Activated CD4-positive, alpha-beta memory T cell treated with anti-CD3 and anti-CD28 coated beads for 36 hours (primary cell): ENCODE data around the gene ZDHHC1. TPM values are rescaled to one million over a fixed set of nuclear protein-coding genes. Genes with fewer than 3 reads are reported as not detected.
A peak's percentile ranks its signal among the peaks of the same experiment; 100 is the strongest.

Source experiments
- CTCF ChIA-PET: fragments of 350-600 bp; sonication (Branson Sonifier 250); formaldehyde crosslinking; loops from one replicate; lab custom pipeline; 2021; ENCODE audit warnings: antibody characterized with exemption, inconsistent platforms; lab: Charles Lee
- POLR2A ChIA-PET: fragments of 350-600 bp; sonication (Branson Sonifier 250); formaldehyde crosslinking; loops from one replicate; lab custom pipeline; 2021; ENCODE audit warnings: antibody characterized with exemption; lab: Charles Lee
- DNase-seq: peaks from one replicate; pipeline ENCODE4 v3.0.0-alpha.2; 2020
- H3K27ac Mint-ChIP-seq: one replicate; pipeline ENCODE4 v1.8.0; 2021; ENCODE audit warnings: mixed read lengths
- H3K27me3 Mint-ChIP-seq: one replicate; pipeline ENCODE4 v1.8.0; 2021; ENCODE audit warnings: mixed read lengths
- H3K36me3 Mint-ChIP-seq: one replicate; pipeline ENCODE4 v1.8.0; 2021; ENCODE audit warnings: mixed read lengths
- H3K4me1 Mint-ChIP-seq: one replicate; pipeline ENCODE4 v1.8.0; 2021; ENCODE audit warnings: low read depth, mixed read lengths
- H3K4me3 Mint-ChIP-seq: one replicate; pipeline ENCODE4 v1.8.0; 2021; ENCODE audit warnings: mild to moderate bottlenecking, mixed read lengths
- H3K9me3 Mint-ChIP-seq: one replicate; pipeline ENCODE4 v1.8.0; 2021; ENCODE audit warnings: mixed read lengths
- intact Hi-C: fragments of 100-400 bp; cut with micrococcal nuclease; formaldehyde crosslinking; loops from one replicate; pipeline ENCODE4 v1.15.1; 2023
- total RNA-seq, 2 experiments: library from RNA; stranded (reverse); gene quantifications; one replicate each; pipeline ENCODE4 v1.2.3, GENCODE V29; 2021

Gene ZDHHC1
- total RNA-seq, 2 experiments from 2014 or later = 0.57 to 0.68 TPM

- H3K4me3 Mint-ChIP-seq = no peak overlapping the region
- no peak overlapping the region for H3K27ac Mint-ChIP-seq
- no peaks in the 10 kb centered on the region for H3K9me3 Mint-ChIP-seq
- H3K4me1 Mint-ChIP-seq = peaks cover 4% of the 10 kb centered on the region
- intact Hi-C loops = no loop called here
- H3K36me3 Mint-ChIP-seq = peaks cover 6% of the 10 kb centered on the region
- CTCF ChIA-PET = interaction anchor here (0.9 kb wide), 1 partner anchor 10 kb away, joined by 3 read pairs; no protein-coding TSS in a partner anchor
- POLR2A ChIA-PET = no interaction called here
- H3K27me3 Mint-ChIP-seq = no peaks in the 10 kb centered on the region
- DNase-seq = peak; percentile 37
Observed at GRCh38 chr16:67437513-67437912, 21.2 kb upstream of the ZDHHC1 start.

DNA sequence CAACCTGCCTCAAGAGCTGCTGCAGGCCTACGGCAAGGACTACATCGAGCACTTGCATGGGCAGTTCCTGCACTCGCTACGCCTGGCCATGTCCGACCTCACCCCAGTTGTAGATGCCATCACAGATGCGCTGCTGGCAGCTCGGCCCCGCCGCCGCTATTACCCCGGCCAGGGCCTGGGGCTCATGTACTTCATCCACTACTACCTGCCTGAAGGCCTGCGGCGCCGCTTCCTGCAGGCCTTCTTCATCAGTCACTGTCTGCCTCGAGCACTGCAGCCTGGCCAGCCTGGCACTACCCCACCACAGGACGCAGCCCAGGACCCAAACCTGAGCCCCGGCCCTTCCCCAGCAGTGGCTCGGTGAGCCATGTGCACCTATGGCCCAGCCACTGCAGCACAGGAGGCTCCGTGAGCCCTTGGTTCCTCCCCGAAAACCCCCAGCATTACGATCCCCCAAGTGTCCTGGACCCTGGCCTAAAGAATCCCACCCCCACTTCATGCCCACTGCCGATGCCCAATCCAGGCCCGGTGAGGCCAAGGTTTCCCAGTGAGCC is 20.4 kb upstream of the ZDHHC1 start:
- no peak for DNase-seq
- CTCF ChIA-PET = interaction anchor here (1.2 kb wide), 1 partner anchor 9 kb away, joined by 3 read pairs; no protein-coding TSS in a partner anchor
- H3K4me1 Mint-ChIP-seq = peaks cover 7% of the 10 kb centered on the region
- intact Hi-C loops = no loop called here
- H3K27me3 Mint-ChIP-seq = peaks cover under 1% of the 10 kb centered on the region
- no peak overlapping the region for H3K4me3 Mint-ChIP-seq
- no peak overlapping the region for H3K27ac Mint-ChIP-seq
- no peaks in the 10 kb centered on the region for H3K9me3 Mint-ChIP-seq
- H3K36me3 Mint-ChIP-seq = peaks cover 6% of the 10 kb centered on the region
- POLR2A ChIA-PET = no interaction called here

- no peak overlapping the region for H3K4me3 Mint-ChIP-seq
- no peak for DNase-seq
- no peak overlapping the region for H3K27ac Mint-ChIP-seq
Observed at GRCh38 chr16:67435758-67436164, 19.5 kb upstream of the ZDHHC1 start.

GRCh38 chr16:67433131-67433719 is 16.9 kb upstream of the ZDHHC1 start:
- H3K27ac Mint-ChIP-seq = no peak overlapping the region
- ChIA-PET POLR2A (no interaction called here), CTCF (interaction anchor here (1.4 kb wide), 1 partner anchor 9 kb away, joined by 3 read pairs; no protein-coding TSS in a partner anchor)
- DNase-seq = no peak
- intact Hi-C loops = no loop called here
- peaks cover 1% of the 10 kb centered on the region for H3K36me3 Mint-ChIP-seq
- no peak overlapping the region for H3K4me3 Mint-ChIP-seq
- H3K4me1 Mint-ChIP-seq = peaks cover 13% of the 10 kb centered on the region
- no peaks in the 10 kb centered on the region for H3K9me3 Mint-ChIP-seq
- H3K27me3 Mint-ChIP-seq = peaks cover 20% of the 10 kb centered on the region

More at GRCh38 chr16:67435758-67436164, 19.5 kb upstream of the ZDHHC1 start:
- Mint-ChIP-seq H3K4me1 (peaks cover 10% of the 10 kb centered on the region), H3K36me3 (peaks cover 6% of the 10 kb centered on the region), H3K9me3 (no peaks in the 10 kb centered on the region), H3K27me3 (peaks cover 4% of the 10 kb centered on the region)
- CTCF ChIA-PET = interaction anchor here (1.2 kb wide), 1 partner anchor 8 kb away, joined by 3 read pairs; no protein-coding TSS in a partner anchor
- POLR2A ChIA-PET = no interaction called here
- intact Hi-C loops = no loop called here

DNA sequence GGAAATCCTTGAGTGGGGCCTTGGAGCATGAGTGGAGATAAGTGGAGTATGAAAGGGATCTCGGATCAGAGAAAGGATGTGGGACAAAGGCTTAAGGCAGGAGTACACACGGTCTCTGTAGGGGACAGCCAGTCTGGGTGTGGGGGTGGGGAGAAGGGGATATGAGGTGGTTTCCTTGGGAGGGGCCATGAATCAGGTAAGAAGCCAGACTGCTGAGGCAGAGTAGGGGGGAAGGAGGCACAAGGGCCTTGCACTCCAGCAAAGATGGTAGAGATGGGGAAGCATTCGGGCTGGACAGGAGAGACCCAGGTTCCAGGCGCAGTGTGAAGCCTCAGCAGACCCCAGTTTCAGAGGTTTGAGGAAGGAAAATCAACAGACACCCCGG is 16.2 kb upstream of the ZDHHC1 start:
- ChIA-PET POLR2A (no interaction called here), CTCF (interaction anchor here (0.8 to 1.4 kb wide), 4 partner anchors 10 to 185 kb away, joined by 3 to 4 read pairs (median 3); partner anchors contain the start of gene FHOD1)
- Mint-ChIP-seq H3K27me3 (peaks cover 23% of the 10 kb centered on the region), H3K9me3 (no peaks in the 10 kb centered on the region), H3K4me3 (no peak overlapping the region), H3K4me1 (peaks cover 10% of the 10 kb centered on the region), H3K27ac (no peak overlapping the region), H3K36me3 (no peaks in the 10 kb centered on the region)
- intact Hi-C loops = no loop called here
- DNase-seq = no peak

GRCh38 chr16:67431775-67432505 is 15.7 kb upstream of the ZDHHC1 start:
- H3K9me3 Mint-ChIP-seq = no peaks in the 10 kb centered on the region
- intact Hi-C loops = no loop called here
- peaks cover 10% of the 10 kb centered on the region for H3K4me1 Mint-ChIP-seq
- DNase-seq = no peak
- POLR2A ChIA-PET = interaction anchor here (1.8 kb wide), 1 partner anchor 19 kb away, joined by 4 read pairs; no protein-coding TSS in a partner anchor
- peak overlapping the region; percentile 28 for H3K4me3 Mint-ChIP-seq
- no peak overlapping the region for H3K27ac Mint-ChIP-seq
- CTCF ChIA-PET = interaction anchor here (0.8 to 1.4 kb wide), 3 partner anchors 168 to 184 kb away, joined by 3 to 4 read pairs (median 3); partner anchors contain the start of gene FHOD1
- no peaks in the 10 kb centered on the region for H3K36me3 Mint-ChIP-seq
- H3K27me3 Mint-ChIP-seq = peaks cover 27% of the 10 kb centered on the region

- H3K36me3 Mint-ChIP-seq = no peaks in the 10 kb centered on the region
- peak within 1 kb of the TSS; percentile 67 for H3K4me3 Mint-ChIP-seq
- DNase-seq = peak; percentile 36
- H3K9me3 Mint-ChIP-seq = no peaks in the 10 kb centered on the region
- peaks cover 10% of the 10 kb centered on the region for H3K4me1 Mint-ChIP-seq
- POLR2A ChIA-PET = interaction anchor here (0.5 to 1.8 kb wide), 2 partner anchors 15 to 19 kb away, joined by 3 to 4 read pairs; partner anchors contain the start of gene ZDHHC1
- H3K27me3 Mint-ChIP-seq = peaks cover 28% of the 10 kb centered on the region
- no peak within 1 kb of the TSS for H3K27ac Mint-ChIP-seq
- CTCF ChIA-PET = interaction anchor here (1.0 to 1.5 kb wide), 7 partner anchors 8 to 183 kb away, joined by 3 to 6 read pairs (median 4); partner anchors contain the start of gene FHOD1
- intact Hi-C loops = no loop called here
Observed at GRCh38 chr16:67430977-67431774, 14.9 kb upstream of the ZDHHC1 start, which contains the start of gene HSD11B2. Gene HSD11B2 (plus strand): TSS chr16:67431121. CDS start chr16:67431249, 128 bp downstream.

DNA sequence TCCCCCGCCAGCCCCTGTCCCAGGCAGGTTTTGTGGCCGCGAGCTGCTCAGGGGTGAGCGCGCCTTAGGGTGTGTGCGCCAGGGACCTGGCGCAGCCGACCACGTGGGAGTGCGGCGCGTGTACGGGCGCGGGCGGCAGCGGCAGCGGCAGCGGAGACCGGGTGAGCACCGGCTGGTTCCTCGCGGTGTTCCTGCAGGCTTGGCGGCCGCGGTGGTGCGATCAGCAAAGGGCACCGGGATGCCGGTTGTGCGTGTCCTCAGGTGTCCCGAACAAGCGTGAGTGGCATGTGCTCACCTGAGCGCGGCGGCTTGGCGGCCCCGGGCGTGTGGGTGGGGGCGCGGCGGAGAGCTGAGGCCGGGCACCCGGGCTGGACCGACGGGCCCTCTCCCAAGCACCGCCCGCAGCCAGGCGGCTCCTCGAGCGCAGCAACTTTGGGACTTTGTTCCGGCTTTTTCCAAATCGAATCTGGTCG is 14.3 kb upstream of the ZDHHC1 start:
- intact Hi-C loops = no loop called here
- Mint-ChIP-seq H3K4me1 (peaks cover 10% of the 10 kb centered on the region), H3K4me3 (peak overlapping the region; percentile 67), H3K36me3 (no peaks in the 10 kb centered on the region), H3K9me3 (no peaks in the 10 kb centered on the region), H3K27me3 (peaks cover 33% of the 10 kb centered on the region), H3K27ac (no peak overlapping the region)
- CTCF ChIA-PET = interaction anchor here (1.0 to 1.5 kb wide), 5 partner anchors 8 to 38 kb away, joined by 3 to 6 read pairs (median 4); no protein-coding TSS in a partner anchor
- peak; percentile 36 for DNase-seq
- POLR2A ChIA-PET = interaction anchor here (1.8 kb wide), 1 partner anchor 20 kb away, joined by 4 read pairs; no protein-coding TSS in a partner anchor

DNA sequence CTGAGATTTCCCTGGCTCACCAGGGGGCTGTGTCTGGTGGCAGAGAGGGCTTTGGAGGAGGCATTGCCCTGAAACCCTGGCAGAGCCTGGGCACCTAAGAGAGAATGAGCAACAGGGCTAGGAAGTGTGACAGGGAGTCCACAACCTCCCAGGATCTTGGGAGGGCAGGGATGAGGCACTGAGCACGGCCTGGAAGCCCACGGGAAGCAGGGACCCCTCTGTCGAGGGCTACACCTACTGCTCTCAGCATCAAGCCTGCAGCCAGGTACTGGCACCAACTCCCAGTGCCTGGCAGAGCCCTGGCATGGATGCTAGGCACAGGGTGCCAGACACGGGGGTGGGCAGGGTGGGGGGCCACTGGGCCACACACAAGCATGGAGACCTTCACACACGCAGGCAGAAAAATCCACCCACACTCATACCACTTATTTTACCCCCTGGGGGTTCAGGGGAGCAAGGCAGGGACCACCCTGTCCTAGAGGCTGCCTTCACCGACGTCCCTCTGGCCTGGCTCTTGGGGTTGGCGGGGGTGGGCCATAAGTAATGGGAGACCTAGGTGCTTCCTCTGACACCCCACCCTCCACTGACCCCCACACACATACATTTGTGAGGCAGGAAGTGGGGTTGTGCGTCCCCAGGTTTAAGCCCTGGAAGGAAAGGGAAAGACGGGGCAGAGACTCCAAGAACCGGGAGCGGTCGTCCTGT is 13.7 kb upstream of the ZDHHC1 start:
- CTCF ChIA-PET = interaction anchor here (1.0 to 6.7 kb wide), 9 partner anchors 9 to 181 kb away, joined by 3 to 71 read pairs (median 6); partner anchors contain the start of gene ZDHHC1
- H3K27me3 Mint-ChIP-seq = peaks cover 36% of the 10 kb centered on the region

GRCh38 chr16:67429053-67429798 is 12.9 kb upstream of the ZDHHC1 start:
- H3K9me3 Mint-ChIP-seq = no peaks in the 10 kb centered on the region
- DNase-seq = no peak
- intact Hi-C loops = loop anchor here (1.0 kb wide), 1 partner anchor 36 kb away; no protein-coding TSS in a partner anchor
- no peak overlapping the region for H3K27ac Mint-ChIP-seq
- ChIA-PET CTCF (interaction anchor here (0.6 to 6.7 kb wide), 14 partner anchors 12 to 232 kb away, joined by 3 to 71 read pairs (median 8); partner anchors contain the start of gene ZDHHC1), POLR2A (no interaction called here)
- peaks cover 10% of the 10 kb centered on the region for H3K4me1 Mint-ChIP-seq
- H3K36me3 Mint-ChIP-seq = no peaks in the 10 kb centered on the region
- peak overlapping the region; percentile 20 for H3K4me3 Mint-ChIP-seq
- H3K27me3 Mint-ChIP-seq = peaks cover 36% of the 10 kb centered on the region

More for the DNA sequence above, 13.7 kb upstream of the ZDHHC1 start:
- Mint-ChIP-seq H3K4me3 (peak overlapping the region; percentile 67), H3K27ac (no peak overlapping the region), H3K4me1 (peaks cover 10% of the 10 kb centered on the region), H3K9me3 (no peaks in the 10 kb centered on the region), H3K36me3 (no peaks in the 10 kb centered on the region)
- no peak for DNase-seq
- POLR2A ChIA-PET = interaction anchor here (1.8 kb wide), 1 partner anchor 21 kb away, joined by 4 read pairs; no protein-coding TSS in a partner anchor
- intact Hi-C loops = loop anchor here (1.0 kb wide), 1 partner anchor 35 kb away; no protein-coding TSS in a partner anchor
